ENCODE measurements around the gene CDC42EP3.

The CDC42EP3 gene

GRCh38 chr2:37658682-37659081 lies 12.8 kb downstream of the CDC42EP3 start:
- TF ChIP-seq, protein P1, sequence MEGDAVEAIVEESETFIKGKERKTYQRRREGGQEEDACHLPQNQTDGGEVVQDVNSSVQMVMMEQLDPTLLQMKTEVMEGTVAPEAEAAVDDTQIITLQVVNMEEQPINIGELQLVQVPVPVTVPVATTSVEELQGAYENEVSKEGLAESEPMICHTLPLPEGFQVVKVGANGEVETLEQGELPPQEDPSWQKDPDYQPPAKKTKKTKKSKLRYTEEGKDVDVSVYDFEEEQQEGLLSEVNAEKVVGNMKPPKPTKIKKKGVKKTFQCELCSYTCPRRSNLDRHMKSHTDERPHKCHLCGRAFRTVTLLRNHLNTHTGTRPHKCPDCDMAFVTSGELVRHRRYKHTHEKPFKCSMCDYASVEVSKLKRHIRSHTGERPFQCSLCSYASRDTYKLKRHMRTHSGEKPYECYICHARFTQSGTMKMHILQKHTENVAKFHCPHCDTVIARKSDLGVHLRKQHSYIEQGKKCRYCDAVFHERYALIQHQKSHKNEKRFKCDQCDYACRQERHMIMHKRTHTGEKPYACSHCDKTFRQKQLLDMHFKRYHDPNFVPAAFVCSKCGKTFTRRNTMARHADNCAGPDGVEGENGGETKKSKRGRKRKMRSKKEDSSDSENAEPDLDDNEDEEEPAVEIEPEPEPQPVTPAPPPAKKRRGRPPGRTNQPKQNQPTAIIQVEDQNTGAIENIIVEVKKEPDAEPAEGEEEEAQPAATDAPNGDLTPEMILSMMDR (IDR thresholded peaks at IDR 0.05; ENCODE audit: insufficient read depth, low read depth, low read length, missing control alignments): no peak
- no peak overlapping the region for H3K4me3 ChIP-seq (ENCODE audit: low read depth, low read length)
- no peak for DNase-seq (ENCODE audit: low read depth)

DNA sequence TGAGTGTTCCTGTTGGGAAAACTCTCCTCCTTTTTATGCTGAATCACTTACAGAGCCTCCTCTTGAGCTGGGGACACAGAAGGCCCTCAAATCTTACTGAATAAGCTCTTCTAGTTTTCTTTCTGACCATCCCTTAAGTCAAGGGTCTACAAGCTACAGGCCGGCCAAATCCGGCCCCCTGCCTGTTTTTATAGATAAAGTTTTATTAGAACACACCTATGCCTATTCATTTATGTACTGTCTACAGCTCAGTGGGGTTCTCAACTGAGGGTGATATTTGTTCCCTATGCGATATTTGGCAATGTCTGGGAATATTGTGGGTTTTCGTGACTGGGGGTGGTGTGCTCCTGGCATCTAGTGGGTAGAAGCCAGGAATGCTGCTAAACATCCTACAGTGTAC lies 14.0 kb downstream of the CDC42EP3 start:
- TF ChIP-seq, protein P1 (IDR thresholded peaks at IDR 0.05; ENCODE audit: insufficient read depth, low read depth, low read length, missing control alignments): no peak
- no peak for DNase-seq (ENCODE audit: low read depth)
- peak overlapping the region; percentile 1 for H3K4me3 ChIP-seq (ENCODE audit: low read depth, low read length)

DNA sequence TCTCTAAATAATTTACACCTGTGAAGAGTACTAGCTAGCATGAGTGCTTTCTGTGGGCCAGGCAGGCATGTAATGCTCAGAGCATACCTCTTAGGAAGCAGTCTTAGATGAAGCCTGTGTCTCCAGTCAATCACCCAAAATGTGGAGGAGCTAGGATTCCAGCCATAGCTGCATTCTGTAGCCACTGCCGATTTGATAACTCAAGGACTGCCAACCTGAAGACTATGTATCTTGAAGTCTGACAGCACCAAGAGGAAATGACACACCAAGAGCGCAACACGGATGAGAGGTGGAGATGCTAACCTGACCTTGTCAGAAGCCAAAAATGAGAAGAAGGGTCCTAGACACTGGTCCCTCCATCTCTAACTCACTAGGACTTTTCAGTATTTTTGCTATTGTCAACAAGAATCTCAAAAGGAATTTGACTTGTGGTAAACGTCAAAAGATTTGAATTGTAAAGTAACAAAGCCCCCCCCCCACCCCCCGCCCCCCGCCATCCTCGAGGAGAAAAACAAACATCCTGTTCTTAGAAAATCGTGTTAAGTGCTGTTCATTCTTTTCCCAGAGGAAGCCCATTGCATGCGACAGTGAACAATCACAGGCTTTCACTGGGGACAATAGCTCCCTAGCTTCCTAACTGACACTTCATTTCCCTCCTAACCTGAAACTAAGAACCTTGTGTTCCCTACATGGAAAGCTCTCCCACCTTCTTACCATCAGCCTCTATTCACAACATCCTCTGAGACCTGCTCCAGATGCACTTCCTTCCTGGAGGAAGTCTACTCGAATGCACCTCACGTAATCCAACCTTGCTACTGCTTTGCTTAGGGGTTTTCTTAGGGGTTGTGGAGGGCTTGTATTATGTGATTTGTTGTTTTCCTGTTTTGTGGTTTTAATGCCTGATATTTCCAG lies 14.7 kb downstream of the CDC42EP3 start:
- H3K4me3 ChIP-seq (ENCODE audit: low read depth, low read length): peak overlapping the region; percentile 39
- TF ChIP-seq, protein P1 (IDR thresholded peaks at IDR 0.05; ENCODE audit: insufficient read depth, low read depth, low read length, missing control alignments): no peak
- peak; percentile 57 for DNase-seq (ENCODE audit: low read depth)

DNA sequence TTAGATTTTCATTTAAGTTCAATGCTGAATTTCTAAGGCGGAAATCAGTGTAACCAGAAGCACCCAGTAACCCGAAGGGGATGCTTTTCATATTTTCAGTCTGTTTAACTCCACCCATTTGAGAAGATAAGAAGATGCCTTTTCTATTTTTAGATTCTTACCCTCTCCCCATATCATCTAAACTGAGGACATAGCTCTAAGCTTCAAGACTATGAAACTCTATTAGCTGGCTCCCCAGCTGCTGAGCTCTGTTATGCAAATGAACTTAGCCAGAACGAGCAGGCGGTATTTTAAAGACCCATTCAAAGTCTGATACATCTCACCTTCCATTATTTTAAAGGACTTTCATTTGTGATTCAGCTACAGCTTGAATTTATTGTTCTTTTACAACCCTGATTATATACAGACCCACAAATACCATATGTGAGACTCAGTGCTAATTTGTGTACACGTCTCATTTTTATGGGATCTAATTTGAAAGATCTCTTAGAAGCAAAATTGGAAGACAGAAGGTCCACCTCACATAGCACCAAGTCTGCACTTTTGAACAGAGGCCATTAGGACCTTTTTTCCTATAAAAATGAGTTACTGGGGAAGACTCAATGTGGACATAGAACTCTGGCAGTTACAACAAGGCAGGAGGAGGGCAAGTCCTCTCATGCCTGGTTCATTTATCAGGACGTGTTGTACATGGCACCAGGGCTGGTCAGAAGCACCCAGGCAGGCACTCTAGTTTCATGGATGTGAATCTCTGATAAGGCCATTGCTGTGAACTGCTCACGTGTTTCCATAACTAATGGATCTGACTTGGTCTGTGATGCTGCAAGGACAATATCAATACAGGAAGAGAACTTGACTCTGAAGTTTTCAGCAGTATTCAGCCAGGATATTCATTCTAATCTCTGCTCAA lies 16.3 kb downstream of the CDC42EP3 start:
- H3K4me3 ChIP-seq (ENCODE audit: low read depth, low read length): peak overlapping the region; percentile 58
- TF ChIP-seq, protein P1 (IDR thresholded peaks at IDR 0.05; ENCODE audit: insufficient read depth, low read depth, low read length, missing control alignments): no peak
- peak; percentile 94 for DNase-seq (ENCODE audit: low read depth)

DNA sequence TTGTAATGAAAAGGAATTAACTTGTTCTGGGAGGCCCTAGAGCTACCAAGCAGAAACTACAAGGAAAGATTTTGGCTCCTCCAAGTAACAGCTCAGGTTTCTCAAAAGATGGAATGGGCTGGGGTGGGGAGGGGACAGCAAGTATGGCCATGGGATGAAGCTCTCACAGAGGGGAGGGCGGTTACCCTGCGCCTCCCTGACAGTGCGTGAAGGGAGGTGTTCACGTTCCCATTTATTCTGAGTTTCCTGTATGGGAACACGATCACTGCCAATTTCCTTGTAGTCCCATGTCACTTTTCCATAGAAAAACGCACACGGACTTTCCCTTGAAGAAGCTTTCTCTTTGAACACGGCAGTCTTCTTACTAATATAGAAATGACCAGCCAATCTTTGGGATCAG lies 17.0 kb downstream of the CDC42EP3 start:
- peak; percentile 51 for DNase-seq (ENCODE audit: low read depth)
- TF ChIP-seq, protein P1 (IDR thresholded peaks at IDR 0.05; ENCODE audit: insufficient read depth, low read depth, low read length, missing control alignments): no peak
- peak overlapping the region; percentile 58 for H3K4me3 ChIP-seq (ENCODE audit: low read depth, low read length)

GRCh38 chr2:37653805-37654378 lies 17.6 kb downstream of the CDC42EP3 start:
- TF ChIP-seq, protein P1 (IDR thresholded peaks at IDR 0.05; ENCODE audit: insufficient read depth, low read depth, low read length, missing control alignments): no peak
- H3K4me3 ChIP-seq (ENCODE audit: low read depth, low read length): peak overlapping the region; percentile 58
- peak; percentile 94 for DNase-seq (ENCODE audit: low read depth)
